GM12874 (cell line): Measurements from ENCODE around the gene GGCX.

Experiments
- CTCF ChIP-seq: IDR thresholded peaks from 2 replicates; pipeline ENCODE4 v1.5.1; 2011; ENCODE audit warnings: low read depth, mild to moderate bottlenecking, control low read depth, low read length, moderate library complexity; ENCODE audit not compliant: insufficient read depth

GGCX gene

DNA sequence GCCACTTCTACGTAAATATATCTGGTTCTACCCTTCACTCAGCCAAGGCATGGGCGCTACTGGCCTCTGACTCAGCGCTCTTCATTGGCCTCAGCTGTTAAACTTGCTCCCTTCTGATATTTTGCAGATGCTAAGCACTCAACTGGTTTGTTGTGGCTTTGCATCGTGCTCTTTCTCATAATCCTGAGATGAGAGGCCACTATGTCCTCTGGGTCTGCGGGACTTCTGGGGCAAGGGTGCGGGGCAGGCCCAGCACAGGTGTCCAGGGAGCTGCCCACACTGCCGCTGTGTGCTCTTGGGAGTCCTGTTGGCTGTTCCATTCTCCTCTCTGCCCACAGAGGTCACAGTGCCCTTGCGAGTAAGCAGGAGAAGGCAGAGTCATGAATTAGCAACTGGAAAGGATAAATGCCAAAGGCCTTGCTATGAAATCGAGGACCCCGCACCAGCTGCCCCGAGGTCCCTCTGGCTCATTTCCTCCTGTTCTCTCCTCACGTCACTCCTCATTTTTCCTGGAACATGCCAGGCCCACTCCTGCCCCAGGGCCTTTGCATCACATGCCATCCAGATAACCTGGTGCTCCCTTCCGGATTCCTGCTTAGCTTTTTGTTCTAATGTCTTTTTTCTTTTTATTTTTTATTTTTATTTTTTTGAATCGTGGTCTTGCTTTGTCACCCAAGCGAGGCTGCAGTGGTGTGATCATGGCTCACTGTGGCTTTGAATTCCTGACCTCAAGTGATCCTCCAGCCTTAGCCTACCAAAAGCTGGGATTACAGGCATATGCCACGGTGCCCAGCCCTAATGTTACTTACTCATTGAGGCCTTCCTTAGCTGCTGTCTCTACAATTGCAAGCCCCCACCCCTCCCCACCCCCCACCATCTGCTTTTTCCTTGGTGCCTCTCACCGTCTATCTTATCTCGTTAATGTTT, 57.2 kb downstream of the GGCX start:
- TF ChIP-seq CTCF, result no peak

- TF ChIP-seq CTCF, result no peak
These were observed 58.0 kb downstream of the GGCX start for GRCh38 chr2:85503168-85503850.

DNA sequence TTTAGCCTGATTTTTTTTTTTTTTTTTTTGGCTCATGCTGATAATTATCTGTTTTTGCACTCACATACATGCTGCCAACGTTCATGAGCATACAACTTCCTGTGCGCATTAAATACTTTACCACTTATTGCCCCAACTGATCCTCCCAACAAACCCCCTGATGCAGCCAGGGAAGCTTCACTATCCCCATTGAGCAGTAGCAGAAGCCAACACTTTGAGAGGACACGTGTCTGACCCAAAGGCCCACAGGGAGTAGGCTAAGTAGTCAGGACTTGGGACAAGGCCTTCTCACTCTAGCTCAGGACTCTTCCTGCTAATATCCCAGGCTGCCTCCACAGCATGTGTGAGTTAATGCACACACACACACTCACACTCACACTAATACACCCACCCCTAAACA, 58.6 kb downstream of the GGCX start:
- no peak for TF ChIP-seq CTCF

DNA sequence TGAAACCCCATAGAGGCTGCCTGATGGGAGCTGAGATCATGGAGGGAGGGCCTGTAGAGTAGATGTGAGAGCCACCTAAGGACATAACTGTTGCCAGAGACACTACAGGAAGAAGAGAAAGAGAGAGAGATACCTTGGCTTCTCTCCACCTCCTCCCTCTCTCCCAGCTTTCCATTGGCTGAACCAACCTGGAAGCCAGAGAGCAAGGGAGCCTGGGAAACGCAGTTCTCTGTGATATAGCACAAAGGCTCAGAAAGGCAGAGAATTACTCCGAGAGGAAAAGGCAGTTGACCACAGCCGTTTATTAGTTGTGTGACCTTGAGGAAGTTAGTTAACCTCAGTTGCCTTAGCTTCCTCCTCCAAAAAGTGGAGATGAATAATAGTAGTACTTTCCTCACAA, 60.0 kb downstream of the GGCX start:
- no peak for TF ChIP-seq CTCF

DNA sequence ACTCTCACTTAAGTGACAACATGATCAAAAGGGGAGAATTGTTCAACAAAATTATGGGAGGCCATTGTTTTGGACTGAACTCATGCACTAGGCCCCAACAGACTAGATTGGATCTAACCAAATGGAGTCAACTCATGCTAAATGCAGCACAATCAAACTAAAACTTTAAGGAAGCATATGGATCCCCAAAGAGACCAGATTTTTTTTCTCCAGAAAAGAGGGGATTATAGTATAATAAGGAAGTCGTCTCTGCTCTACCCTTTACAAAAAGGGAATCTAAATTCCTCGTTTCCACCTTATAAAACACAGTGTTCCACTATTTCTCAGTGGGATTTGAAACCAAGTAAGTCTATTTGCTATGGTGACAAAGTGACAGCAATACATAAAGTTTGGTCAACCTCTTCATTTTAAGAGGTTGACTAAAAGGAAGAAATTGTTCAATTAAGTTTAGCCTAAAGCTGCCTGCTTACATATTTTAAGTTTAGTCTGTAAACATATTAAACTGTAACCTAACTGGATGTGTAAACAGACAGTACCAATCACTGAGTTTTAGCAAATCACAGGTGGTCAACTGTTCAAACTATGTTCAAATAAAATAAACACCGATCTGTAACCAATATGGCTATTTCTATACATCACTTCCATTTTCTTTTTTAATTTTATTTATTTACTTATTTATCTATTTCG, 63.2 kb downstream of the GGCX start:
- no peak for TF ChIP-seq CTCF

GRCh38 chr2:85496436-85496835, 64.9 kb downstream of the GGCX start:
- TF ChIP-seq CTCF, result no peak
